K562 (cell line): Measurements from ENCODE around the gene CLEC4M. TPM values are rescaled to one million over a fixed set of nuclear protein-coding genes. Genes with fewer than 3 reads are reported as not detected.

Experiments
- ATAC-seq: fragments of 200-7000 bp; cut with Tn5 transposase; 3 replicates; pipeline ENCODE4 v1.9.1; 2020; ENCODE audit warnings: moderate library complexity
- BruUV-seq: library from RNA; stranded (reverse); fragments of 400-500 nt; replicated peaks from 2 replicates; lab custom pipeline; 2021; lab: Mats Ljungman, UMichigan
- CTCF ChIA-PET: fragments of 300-600 bp; formaldehyde crosslinking; extraction: SDS; loops from one replicate; lab custom pipeline; 2021; ENCODE audit warnings: low intra/inter-chr PET ratio; lab: Yijun Ruan, JAX
- POLR2A ChIA-PET: fragments of 300-600, 350-650 bp; sonication (Branson Sonifier 250); formaldehyde crosslinking; extraction: SDS; loops from one replicate; lab custom pipeline; 2021; ENCODE audit warnings: antibody characterized with exemption, inconsistent platforms; lab: Yijun Ruan, JAX
- DNase-seq, 4 experiments: peaks; one replicate each; pipeline versions ENCODE4 v3.0.0 to v3.0.0-alpha.2; 2011 to 2018; ENCODE audit warnings: low spot score in 3 of 4, mixed read lengths in 3 of 4; ENCODE audit errors: extremely low read depth in 1 of 4
- FAIRE-seq: peaks from 2 replicates; lab custom pipeline; 2011; peaks lifted over from hg19 to GRCh38; lab: Jason Lieb, UNC
- H2AFZ ChIP-seq: 2 replicates; pipeline ENCODE4 v1.6.0; 2011; ENCODE audit warnings: low read depth, low read length, control low read depth, inconsistent platforms
- H3K27ac ChIP-seq: fragments of 200-600 bp; 3 replicates; pipeline ENCODE4 v1.8.0; 2011; ENCODE audit warnings: low read depth, mild to moderate bottlenecking, control low read depth, inconsistent platforms, low read length, moderate library complexity, mixed read lengths; ENCODE audit errors: extremely low read depth
- H3K27me3 ChIP-seq, 2 experiments: fragments of 300-600 bp in 1 of 2; 2 replicates in 1 of 2; 3 replicates in 1 of 2; pipeline versions ENCODE4 v1.6.0 to v1.8.0; 2011; ENCODE audit warnings: inconsistent platforms in 2 of 2, low read length in 2 of 2, mild to moderate bottlenecking in 1 of 2, mixed read lengths in 1 of 2, moderate library complexity in 1 of 2; ENCODE audit not compliant: control insufficient read depth in 2 of 2, insufficient read depth in 2 of 2
- H3K36me3 ChIP-seq: fragments of 300-600 bp; 3 replicates; pipeline ENCODE4 v1.8.0; 2011; ENCODE audit warnings: mild to moderate bottlenecking, low read length, inconsistent platforms; ENCODE audit not compliant: control insufficient read depth, insufficient read depth
- H3K4me1 ChIP-seq, 2 experiments: fragments of 200-600 bp in 1 of 2; replicated peaks in 1 of 2; 2 replicates in 1 of 2; 3 replicates in 1 of 2; pipeline versions ENCODE4 v1.5.1 to v1.8.0; 2011; ENCODE audit warnings: inconsistent platforms in 2 of 2, low read length in 2 of 2, mild to moderate bottlenecking in 1 of 2, mixed read lengths in 1 of 2, moderate library complexity in 1 of 2; ENCODE audit not compliant: control insufficient read depth in 2 of 2, insufficient read depth in 2 of 2
- H3K4me2 ChIP-seq: 2 replicates; pipeline ENCODE4 v1.6.1; 2011; ENCODE audit warnings: low read length, control low read depth, inconsistent platforms, mixed read lengths; ENCODE audit not compliant: insufficient read depth
- H3K4me3 ChIP-seq: fragments of 200-600 bp; sonication (generic), shearing (Covaris generic); 2 replicates; pipeline ENCODE4 v1.5.1; 2016; ENCODE audit warnings: control low read depth, inconsistent platforms
- H3K79me2 ChIP-seq: fragments of 200-600 bp; 3 replicates; pipeline ENCODE4 v1.8.0; 2011; ENCODE audit warnings: low read length, inconsistent platforms; ENCODE audit not compliant: control insufficient read depth, insufficient read depth
- H3K9ac ChIP-seq, 2 experiments: 2 replicates each; pipeline versions ENCODE4 v1.6.0 to v1.6.1; 2011; ENCODE audit warnings: low read depth in 2 of 2, low read length in 2 of 2, control low read depth in 1 of 2, inconsistent platforms in 1 of 2, mild to moderate bottlenecking in 1 of 2, mixed read lengths in 1 of 2; ENCODE audit not compliant: insufficient read depth in 1 of 2
- H3K9me1 ChIP-seq: one replicate; pipeline ENCODE4 v1.6.0; 2011; ENCODE audit warnings: inconsistent platforms, mild to moderate bottlenecking, low read length, moderate library complexity; ENCODE audit not compliant: control insufficient read depth, insufficient read depth
- H3K9me3 ChIP-seq: replicated peaks from 2 replicates; pipeline ENCODE4 v1.5.1; 2011; ENCODE audit warnings: low read depth, low read length, inconsistent platforms; ENCODE audit not compliant: control insufficient read depth, insufficient read depth
- H4K20me1 ChIP-seq: replicated peaks from 2 replicates; pipeline ENCODE4 v1.6.1; 2011; ENCODE audit warnings: low read length, inconsistent platforms, mixed read lengths; ENCODE audit not compliant: control insufficient read depth, insufficient read depth
- BRF1 ChIP-seq: IDR thresholded peaks from 3 replicates; pipeline ENCODE4 v1.6.1; 2011; ENCODE audit warnings: borderline replicate concordance, mild to moderate bottlenecking; ENCODE audit not compliant: insufficient read length; ENCODE audit errors: extremely low read depth
- CBX3 ChIP-seq, 2 experiments: IDR thresholded peaks; 1 replicate in 1 of 2; 2 replicates in 1 of 2; pipeline ENCODE4 v1.6.1; 2012; ENCODE audit warnings: inconsistent platforms in 2 of 2, low read length in 2 of 2, borderline replicate concordance in 1 of 2, control low read depth in 1 of 2
- CTBP1 ChIP-seq: fragments of 450-650 bp; IDR thresholded peaks from 2 replicates; pipeline ENCODE4 v1.6.1; 2016; ENCODE audit warnings: borderline replicate concordance
- KDM5B ChIP-seq: fragments of 200-600 bp; sonication (generic); IDR thresholded peaks from 2 replicates; pipeline ENCODE4 v1.6.1; 2012; ENCODE audit warnings: low read depth, mild to moderate bottlenecking, moderate library complexity, low read length, control low read depth, inconsistent platforms; ENCODE audit not compliant: insufficient replicate concordance
- NFYB ChIP-seq: IDR thresholded peaks from 2 replicates; pipeline ENCODE4 v1.6.1; 2011; ENCODE audit warnings: mild to moderate bottlenecking, moderate library complexity; ENCODE audit not compliant: insufficient read length; ENCODE audit errors: extremely low read depth
- STAT5A ChIP-seq: IDR thresholded peaks from 2 replicates; pipeline ENCODE4 v1.6.1; 2012; ENCODE audit warnings: low read length, inconsistent platforms, borderline replicate concordance
- TAF1 ChIP-seq: IDR thresholded peaks from 2 replicates; pipeline ENCODE4 v1.6.1; 2011; ENCODE audit warnings: mild to moderate bottlenecking, low read length, moderate library complexity; ENCODE audit not compliant: insufficient read depth, control insufficient read depth, severe bottlenecking; ENCODE audit errors: extremely low read depth
- THRAP3 ChIP-seq: fragments of 450-650 bp; IDR thresholded peaks from 2 replicates; pipeline ENCODE4 v1.6.1; 2016; ENCODE audit warnings: mild to moderate bottlenecking, inconsistent platforms, borderline replicate concordance
- ZC3H4 ChIP-seq: sonication (generic); formaldehyde crosslinking; IDR thresholded peaks from 2 replicates; pipeline ENCODE4 v1.9.0; 2021; ENCODE audit warnings: missing genetic modification reagents, borderline replicate concordance
- ZNF707 ChIP-seq: fragments of 250-450 bp; sonication (Bioruptor Pico); conservative IDR thresholded peaks from 2 replicates; pipeline ENCODE4 v1.8.0; 2022; ENCODE audit warnings: inconsistent platforms, mild to moderate bottlenecking, moderate library complexity
- WGBS: fragments of 100-300 bp; shearing (Covaris generic); methylation state at CpG from one replicate; pipeline ENCODE4 v1.1.6; 2016; ENCODE audit warnings: low coverage, mixed read lengths; ENCODE audit not compliant: insufficient coverage; ENCODE audit errors: missing lambda C conversion rate; 5-methylcytosine and 5-hydroxymethylcytosine counted together
- in situ Hi-C: fragments of 300-500 bp; cut with MboI; formaldehyde crosslinking; loops from 4 replicates; pipeline ENCODE4 v1.15.0; 2018; ENCODE audit warnings: inconsistent platforms, mixed read lengths
- intact Hi-C: fragments of 100-400 bp; cut with micrococcal nuclease; formaldehyde crosslinking; loops from 2 replicates; pipeline ENCODE4 v1.14.2; 2022
- polyA plus RNA-seq, 8 experiments: library from polyadenylated mRNA; depleted of rRNA in 4 of 8; stranded (reverse) in 5 of 8; unstranded in 3 of 8; fragments of >200 nt; fragmentation: Nextera tagmentation in 2 of 8; fragmentation: Illumina TruSeq in 1 of 8; extraction: Ambion mirVana in 2 of 8; extraction: Trizol in 1 of 8; gene quantifications; 2 replicates each; pipeline versions ENCODE4 v1.2.1 to v1.2.3, GENCODE V29; 2011 to 2014; ENCODE audit warnings: inconsistent platforms in 1 of 8, missing spikeins in 1 of 8
- total RNA-seq, 7 experiments: library from RNA; depleted of rRNA in 6 of 7; stranded (reverse); fragments of >200 nt in 6 of 7; fragmentation: Illumina TruSeq in 2 of 7; extraction: Trizol in 2 of 7; gene quantifications; 2 replicates each; pipeline versions ENCODE4 v1.2.1 to v1.2.3, GENCODE V29; 2011 to 2021; ENCODE audit warnings: low replicate concordance in 1 of 7

The CLEC4M gene
- total and polyA plus RNA-seq, 9 of the 15 experiments (the other 6 are each of a cell fraction or from before 2014, with no cell fraction given), result 0.08 to 0.18 TPM; not detected in 7

DNA sequence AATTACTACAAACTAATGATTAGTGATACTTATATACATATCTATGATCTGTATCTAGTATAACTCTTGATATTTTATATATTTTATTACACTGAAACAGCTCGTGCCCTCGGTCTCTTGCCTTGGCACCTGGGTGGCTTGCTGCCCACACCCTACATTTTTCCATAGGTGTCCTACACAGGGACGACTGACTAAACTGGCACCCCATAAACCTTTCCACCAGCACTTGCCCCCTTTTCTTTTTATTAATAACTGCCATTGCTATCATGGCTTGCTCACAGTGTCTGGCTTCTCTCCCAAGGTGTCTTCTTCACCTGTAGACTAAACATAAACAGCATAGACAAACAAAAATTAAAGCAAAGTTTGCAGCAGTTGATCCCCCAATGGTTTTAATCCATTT is 30.4 kb downstream of the CLEC4M start:
- H4K20me1 ChIP-seq, result no peaks in the 10 kb centered on the region
- no peak for TF ChIP-seq ZNF707
- TF ChIP-seq CBX3 (IDR thresholded peaks at IDR 0.05; ENCODE audit: borderline replicate concordance in 1 of 2, low read length in 2 of 2), result peak in 1 of 2 experiments; percentile 64; a peak in 2 of 3 replicates
- H3K27ac ChIP-seq, result no peak overlapping the region
- 8% methylated on average over 3 of the region's 3 CpGs for WGBS
- POLR2A ChIA-PET, result no interaction called here
- no peaks in the 10 kb centered on the region for H3K36me3 ChIP-seq
- H3K27me3 ChIP-seq, result peaks cover under 1 to 4% of the 10 kb centered on the region in 2 experiments; a peak in 3 of 5 replicates
- FAIRE-seq, result no peak
- in situ Hi-C loops (no loop called here), intact Hi-C loops (loop anchor here (10.0 kb wide), 1 partner anchor 429 kb away; no protein-coding TSS in a partner anchor)
- no TSS peak for BruUV-seq
- H2AFZ ChIP-seq, result no peak overlapping the region
- no peak overlapping the region for H3K4me3 ChIP-seq
- CTCF ChIA-PET, result no interaction called here
- no peaks in the 10 kb centered on the region for H3K79me2 ChIP-seq
- H3K9me3 ChIP-seq, result no peaks in the 10 kb centered on the region; the same call in 1 of the 2 replicates
- H3K4me2 ChIP-seq, result no peak overlapping the region
- H3K4me1 ChIP-seq, result peaks cover 2 to 9% of the 10 kb centered on the region in 2 experiments; a peak in 4 of 5 replicates
- DNase-seq, result no peak
- no peak overlapping the region for H3K9ac ChIP-seq
- no peaks in the 10 kb centered on the region for H3K9me1 ChIP-seq
- ATAC-seq, result no peak

- no peaks in the 10 kb centered on the region for H3K79me2 ChIP-seq
- 10% methylated on average over 8 of the region's 8 CpGs for WGBS
- no peak for FAIRE-seq
- H3K9me1 ChIP-seq, result no peaks in the 10 kb centered on the region
- POLR2A ChIA-PET, result no interaction called here
- peaks cover 9 to 10% of the 10 kb centered on the region in 2 experiments; a peak in 4 of 5 replicates for H3K4me1 ChIP-seq
- ATAC-seq, result peak; percentile 55
- in situ Hi-C loops, result no loop called here
- H3K9me3 ChIP-seq, result no peaks in the 10 kb centered on the region; the same call in 1 of the 2 replicates
- no peak overlapping the region for H3K27ac ChIP-seq
- CTCF ChIA-PET, result no interaction called here
- H2AFZ ChIP-seq, result no peak overlapping the region
- intact Hi-C loops, result loop anchor here (10.0 kb wide), 1 partner anchor 431 kb away; no protein-coding TSS in a partner anchor
- H3K36me3 ChIP-seq, result no peaks in the 10 kb centered on the region
- no peak overlapping the region for H3K9ac ChIP-seq
- H3K4me2 ChIP-seq, result no peak overlapping the region
- peak in 2 of 4 experiments; percentile 24 to 34 for DNase-seq
- no peaks in the 10 kb centered on the region for H4K20me1 ChIP-seq
- no TSS peak for BruUV-seq
- peaks cover 3 to 4% of the 10 kb centered on the region in 2 experiments; a peak in 3 of 5 replicates for H3K27me3 ChIP-seq
- H3K4me3 ChIP-seq, result no peak overlapping the region
- TF ChIP-seq BRF1, result no peak
- TF ChIP-seq TAF1, result no peak
- TF ChIP-seq KDM5B, result no peak
- no peak for TF ChIP-seq THRAP3
- no peak for TF ChIP-seq NFYB
- TF ChIP-seq STAT5A, result peak; percentile 45
- TF ChIP-seq ZC3H4 (CRISPR knock-in tag), result no peak
- TF ChIP-seq CTBP1, result peak; percentile 64
Measured at GRCh38 chr19:7795555-7796161, 32.6 kb downstream of the CLEC4M start.
